GM18909 (cell line): ENCODE data around the gene SORBS2.
"Not testable (repeated sequence)": the region's sequence is repeated elsewhere in the genome, so short reads cannot be mapped to it uniquely, and the experiment has no call there.

ENCODE experiments used
- ATAC-seq: cut with Tn5 transposase; IDR thresholded peaks from one replicate; pipeline ENCODE4 v1.9.1; 2021; ENCODE audit warnings: mild to moderate bottlenecking; ENCODE audit not compliant: unreplicated experiment, poor library complexity

Gene SORBS2

DNA sequence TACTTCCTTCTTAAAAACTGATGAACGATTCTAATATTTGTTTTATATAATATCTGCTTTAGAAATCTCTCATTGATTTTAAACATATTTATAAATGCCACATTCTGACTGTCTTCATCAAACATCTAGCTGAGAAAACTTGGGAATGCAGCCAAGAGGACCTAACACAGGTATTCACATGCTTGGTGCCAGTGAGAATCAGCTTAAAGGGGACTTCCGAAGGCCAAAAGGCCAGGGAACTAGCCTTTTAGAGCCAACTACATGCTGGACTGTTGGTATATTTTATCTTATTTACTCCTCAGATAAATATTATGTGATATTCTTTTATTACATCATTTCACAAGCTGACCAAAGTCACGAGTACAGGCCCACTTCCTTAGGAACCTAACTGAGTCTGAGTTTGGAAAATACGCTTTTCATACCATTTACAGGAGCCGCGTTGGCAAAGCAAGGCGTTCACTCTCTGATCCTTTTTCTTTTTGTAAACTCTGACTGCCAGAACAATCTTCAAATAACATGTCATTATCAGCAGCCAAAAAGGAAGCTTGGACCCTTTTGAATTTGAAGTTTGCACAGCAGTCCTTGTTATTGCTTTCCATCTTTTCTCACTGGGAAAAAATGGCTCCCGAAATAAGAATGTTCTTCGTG, 235.6 kb downstream of the SORBS2 start:
- no peak for ATAC-seq

DNA sequence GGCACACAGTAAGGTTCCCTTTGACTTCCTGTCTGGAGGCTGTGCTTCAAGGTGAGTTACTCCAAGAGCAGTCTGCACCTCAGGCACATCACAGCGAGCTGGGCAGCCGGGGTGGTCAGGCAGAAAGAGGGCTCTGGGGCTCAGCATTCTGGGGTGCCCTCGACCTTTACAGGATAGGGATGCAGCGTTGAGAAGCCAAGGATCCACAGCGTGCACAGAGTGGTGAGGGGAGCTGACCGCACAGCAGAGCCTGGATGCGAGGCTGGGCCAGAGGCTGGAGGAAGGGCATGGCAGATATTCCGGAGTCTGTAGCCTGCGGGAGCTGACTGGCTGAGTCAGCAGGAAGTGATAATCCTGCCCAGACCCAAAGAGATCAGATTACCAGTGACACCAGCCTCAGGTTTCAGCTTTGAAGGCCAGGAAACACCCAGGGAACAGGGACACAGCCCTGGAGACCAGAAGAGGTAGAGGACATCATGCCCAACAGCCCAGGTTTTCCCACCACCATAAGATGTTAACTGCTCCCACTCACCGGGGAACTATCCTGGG, 238.3 kb downstream of the SORBS2 start:
- ATAC-seq = no peak

DNA sequence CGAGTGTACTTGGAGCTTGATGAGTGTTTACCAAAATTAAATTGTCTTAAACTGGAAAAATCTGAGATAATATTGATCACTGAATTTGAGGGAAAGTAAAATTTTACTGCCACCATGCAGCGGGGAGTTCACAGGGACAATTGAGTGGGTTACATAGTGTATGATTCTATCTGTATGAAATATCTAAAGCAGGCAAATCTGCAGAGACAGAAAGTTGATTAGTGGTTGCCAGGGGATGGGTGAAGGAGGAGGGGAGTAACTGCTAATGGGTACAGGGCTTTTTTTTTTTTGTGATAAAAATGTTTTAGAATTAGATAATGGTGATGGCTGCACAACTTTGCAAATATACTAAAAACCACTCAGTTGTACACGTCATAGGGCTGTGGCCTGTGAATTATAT, 241.3 kb downstream of the SORBS2 start:
- no peak for ATAC-seq

DNA sequence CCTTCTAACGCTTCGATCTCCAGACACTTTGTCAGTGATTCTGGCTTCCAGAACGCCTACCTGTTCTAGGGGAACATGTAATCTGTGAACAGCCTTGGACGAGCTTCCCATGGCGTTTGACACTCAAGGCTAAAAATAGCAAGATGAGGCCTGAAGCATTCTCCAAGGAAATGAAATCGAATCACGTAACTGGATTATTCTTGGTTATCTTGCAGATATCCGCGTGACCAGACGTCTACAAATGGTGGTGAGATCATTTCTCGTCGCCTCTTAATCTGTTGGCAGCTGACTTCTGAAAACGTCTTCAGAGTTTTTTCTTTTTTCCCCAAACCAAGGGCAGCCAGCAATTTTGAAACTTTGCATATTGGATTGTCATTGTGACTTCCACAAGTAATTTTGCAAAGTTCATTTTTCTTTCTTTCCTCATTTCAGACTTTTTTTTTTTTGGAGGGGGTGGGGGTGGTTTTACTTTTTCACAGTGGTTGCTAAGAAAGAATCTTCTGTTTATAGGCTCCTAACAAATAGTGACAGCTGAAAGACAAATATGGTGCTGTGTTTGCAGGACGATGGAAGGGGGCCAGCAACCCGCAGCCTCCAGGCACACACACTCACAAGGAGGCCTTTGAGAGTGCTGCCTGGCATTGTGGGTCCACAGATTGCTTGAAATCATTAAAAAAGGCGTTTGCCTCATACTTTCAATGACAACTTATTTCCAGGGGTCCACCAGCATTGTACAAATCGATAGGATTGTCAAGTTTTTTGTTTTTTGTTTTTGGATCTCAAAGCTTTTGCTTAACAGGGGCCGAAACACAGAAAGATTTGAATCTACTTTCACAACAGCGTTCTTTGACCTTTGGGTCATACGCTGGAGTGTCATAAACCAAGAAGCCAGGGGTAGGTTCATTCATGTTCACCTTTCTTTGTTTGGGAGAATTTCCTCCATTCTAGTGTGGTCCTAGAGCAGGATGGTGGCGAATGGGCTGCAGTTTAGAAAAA, 244.3 kb downstream of the SORBS2 start:
- ATAC-seq = no peak

DNA sequence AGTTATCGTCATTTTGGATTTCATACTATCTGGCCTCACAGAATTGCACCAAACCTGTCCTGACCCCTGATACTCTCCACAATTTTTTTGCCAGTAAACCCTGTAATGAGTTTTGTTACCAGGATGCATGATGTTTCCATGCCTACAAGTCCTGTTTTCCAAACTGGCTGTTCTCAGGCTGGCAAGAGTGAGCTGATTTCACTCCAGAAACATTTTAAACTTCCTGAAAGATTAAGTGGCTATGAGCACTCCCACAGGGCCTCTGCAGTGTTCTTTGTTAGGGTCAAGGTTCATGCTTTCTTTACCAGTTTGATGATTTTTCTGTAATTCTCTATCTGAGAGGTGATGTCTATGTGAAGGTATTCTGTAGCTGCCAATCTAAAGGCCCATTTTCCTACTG, 245.0 kb downstream of the SORBS2 start:
- ATAC-seq = no peak

DNA sequence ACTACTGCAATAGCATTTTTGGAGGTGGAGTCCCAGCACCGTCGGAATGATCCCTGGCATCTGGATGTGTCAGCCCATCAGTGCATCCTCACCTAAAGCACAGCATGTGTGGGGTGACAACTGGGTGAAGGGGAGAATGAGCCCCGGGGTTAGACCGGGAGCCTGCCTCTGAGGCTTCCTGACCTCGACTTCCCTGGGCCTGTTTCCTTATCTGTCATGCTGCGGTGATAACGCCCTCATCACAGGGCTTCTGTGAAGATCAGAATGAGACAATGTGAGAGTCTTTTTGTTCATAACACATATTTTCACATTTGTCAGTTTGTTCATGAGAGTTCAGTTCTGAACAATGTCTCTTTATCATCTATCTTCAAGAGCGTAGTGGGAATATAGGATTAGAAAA, 245.6 kb downstream of the SORBS2 start:
- no peak for ATAC-seq

DNA sequence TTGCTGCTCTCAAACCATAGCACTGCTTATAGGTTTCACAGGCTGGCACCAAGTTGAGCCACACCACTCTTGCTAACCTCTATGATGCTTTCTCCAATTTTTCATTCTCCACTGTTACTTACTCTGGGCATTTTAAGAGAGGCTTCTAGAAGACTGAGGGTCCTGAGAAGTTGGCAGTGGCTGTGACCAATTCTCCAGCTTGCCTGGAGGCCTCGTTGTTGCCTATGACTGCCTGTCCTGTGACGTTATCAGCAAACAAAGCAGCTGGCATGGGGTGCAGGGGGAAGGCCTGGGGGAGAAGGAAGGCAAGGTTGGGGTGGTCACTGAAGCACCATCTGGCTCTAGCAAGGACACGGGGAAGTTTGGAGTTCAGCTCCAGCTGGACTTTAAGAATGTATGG, 246.3 kb downstream of the SORBS2 start:
- no peak for ATAC-seq

DNA sequence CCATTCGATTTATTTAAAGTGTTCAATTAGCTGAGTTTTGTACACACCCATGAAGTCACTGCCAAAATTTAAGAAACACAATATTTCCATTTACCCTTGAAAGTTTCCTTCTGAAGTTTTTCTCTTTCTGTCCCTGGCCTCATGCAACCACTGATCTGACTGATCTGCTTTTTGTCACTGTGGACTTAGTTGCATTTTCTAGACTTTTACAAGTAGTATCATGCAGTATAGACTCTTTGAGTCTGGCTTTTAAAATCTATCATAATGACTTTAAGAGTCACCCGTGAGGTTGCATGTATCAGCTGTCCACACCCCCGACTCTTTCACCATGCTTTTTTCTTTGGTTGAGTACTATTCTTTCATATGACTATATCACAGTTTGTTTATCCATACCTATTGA, 247.6 kb downstream of the SORBS2 start:
- ATAC-seq = no peak

DNA sequence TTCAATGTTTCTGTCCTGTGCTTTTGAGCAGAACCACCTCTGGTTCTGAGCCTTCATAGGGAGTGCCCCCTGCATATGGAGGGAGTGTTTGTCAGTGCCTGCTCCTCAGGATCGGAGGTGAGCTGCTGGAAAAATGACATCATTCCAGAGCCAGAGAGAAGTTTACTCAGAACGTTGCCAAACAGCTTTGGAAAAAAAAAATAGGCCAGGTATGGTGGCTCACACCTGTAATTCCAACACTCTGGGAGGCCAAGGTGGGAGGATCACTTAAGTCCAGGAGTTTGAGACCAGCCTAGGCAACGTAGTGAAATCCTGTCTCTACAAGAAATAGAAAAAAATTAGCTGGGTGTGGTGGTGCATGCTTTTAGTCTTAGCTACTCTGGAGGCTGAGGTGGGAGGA, 249.5 kb downstream of the SORBS2 start:
- ATAC-seq = no peak

DNA sequence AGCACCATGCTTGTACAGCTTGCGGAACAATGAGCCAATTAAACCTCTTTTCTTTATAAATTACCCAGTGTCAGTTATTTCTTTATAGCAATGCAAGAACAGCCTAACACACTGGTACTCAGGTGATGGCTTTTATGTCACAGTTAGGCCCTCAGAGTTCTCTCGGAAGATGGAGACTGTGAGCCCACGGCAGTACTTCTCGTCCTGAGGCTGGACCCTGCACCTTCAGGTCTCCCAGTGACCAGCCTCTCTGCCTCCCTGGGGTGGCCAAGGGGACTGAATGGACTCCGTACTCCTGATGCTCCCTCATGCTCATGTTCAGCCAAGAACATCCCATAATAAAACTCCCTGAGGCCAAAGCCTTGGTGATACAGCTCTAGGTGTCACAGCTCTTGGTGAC, 251.7 kb downstream of the SORBS2 start:
- no peak for ATAC-seq

DNA sequence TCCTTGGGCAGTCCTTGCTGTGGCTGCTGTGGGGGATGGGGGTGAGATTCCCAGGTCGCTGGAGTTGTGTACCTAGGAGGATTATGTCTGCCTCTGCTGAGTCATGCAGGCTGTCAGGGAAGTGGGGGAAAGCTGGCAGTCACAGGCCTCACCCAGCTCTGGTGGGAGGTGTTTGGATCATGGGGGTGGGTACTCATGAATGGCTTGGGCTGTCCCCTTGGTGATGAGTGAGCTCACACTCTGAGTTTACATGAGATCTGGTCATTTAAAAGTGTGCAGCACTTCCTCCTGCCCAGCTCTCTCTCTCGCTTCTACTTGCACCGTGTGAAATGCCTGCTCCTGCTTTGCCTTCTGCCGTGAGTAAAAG, 252.1 kb downstream of the SORBS2 start:
- ATAC-seq = no peak

DNA sequence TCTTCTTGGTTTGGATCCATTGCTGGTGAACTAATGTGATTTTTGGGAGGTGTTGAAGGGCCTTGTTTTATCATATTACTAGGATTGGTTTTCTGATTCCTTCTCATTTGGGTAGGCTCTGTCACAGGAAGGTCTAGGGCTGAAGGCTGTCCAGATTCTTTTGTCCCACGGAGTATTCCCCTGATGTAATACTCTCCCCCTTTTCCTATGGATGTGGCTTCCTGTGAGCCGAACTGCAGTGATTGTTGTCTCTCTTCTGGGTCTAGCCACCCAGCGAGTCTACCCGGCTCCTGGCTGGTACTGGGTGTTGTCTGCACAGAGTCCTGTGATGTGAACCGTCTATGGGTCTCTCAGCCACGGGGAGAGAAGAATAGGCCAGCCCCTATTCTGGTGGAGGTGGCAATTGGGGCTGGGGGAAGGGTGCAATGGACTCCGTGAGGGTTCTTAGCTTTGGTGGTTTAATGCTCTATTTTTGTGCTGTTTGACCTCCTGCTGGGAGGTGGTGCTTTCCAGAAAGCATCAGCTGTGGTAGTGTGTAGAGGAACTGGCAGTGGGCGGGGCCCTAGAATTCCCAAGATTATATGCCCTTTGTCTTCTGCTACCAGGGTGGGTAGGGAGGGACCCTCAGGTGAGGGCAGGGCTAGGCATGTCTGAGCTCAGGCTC, 252.6 kb downstream of the SORBS2 start:
- not testable (repeated sequence) for ATAC-seq

DNA sequence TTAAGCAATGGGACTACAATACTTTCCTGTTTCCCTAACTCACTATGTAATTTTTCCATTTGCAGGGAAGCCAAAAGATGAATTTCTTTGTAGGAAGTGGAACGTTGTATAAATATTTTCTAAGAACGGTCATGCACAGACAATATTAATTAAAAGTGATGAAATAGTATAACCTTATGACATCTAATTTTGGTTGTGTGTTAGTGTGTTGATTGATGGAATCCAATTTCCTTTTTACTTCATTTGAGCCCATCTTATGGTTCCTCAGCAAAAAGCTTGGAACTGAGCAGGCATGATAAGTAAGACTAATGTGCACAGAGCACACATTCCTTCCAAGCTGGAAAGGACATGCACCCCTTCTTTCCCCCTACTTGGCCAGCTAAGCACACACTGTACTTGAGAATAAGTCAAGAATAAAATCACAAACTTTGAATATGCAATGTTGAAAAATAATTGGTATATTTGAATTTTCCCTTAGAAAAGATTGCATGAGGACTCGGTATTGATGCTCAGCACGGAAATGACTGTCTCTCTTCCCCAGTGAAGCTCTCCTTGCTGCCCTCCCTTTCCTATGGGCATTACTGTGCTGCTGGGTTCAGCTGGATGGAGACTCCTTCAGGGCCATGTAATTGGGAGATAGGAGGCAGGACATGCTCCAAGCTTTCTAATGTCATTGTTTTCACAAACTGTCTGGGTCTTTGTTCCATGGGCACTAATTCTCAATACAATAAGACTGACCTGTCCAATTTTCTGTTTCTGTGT, 257.4 kb downstream of the SORBS2 start:
- no peak for ATAC-seq

DNA sequence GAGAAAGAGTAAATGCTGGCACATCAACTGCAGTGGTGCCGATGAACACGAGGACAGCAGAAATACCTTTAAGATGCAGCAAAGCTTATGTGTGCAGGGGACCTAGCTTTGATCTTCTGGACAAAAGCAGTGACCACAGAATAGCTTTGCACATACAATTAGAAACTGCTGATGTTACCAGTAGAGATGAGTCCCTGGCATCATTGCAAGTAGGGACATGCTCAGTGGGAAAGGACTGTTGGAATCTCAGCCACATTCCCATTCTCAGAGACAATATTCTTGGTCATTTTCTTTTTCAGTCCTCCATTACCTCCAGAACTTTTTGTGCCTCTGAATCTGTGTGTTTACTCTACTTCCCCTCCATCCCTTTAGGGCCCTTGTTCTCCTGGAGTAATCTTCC, 259.7 kb downstream of the SORBS2 start:
- no peak for ATAC-seq

DNA sequence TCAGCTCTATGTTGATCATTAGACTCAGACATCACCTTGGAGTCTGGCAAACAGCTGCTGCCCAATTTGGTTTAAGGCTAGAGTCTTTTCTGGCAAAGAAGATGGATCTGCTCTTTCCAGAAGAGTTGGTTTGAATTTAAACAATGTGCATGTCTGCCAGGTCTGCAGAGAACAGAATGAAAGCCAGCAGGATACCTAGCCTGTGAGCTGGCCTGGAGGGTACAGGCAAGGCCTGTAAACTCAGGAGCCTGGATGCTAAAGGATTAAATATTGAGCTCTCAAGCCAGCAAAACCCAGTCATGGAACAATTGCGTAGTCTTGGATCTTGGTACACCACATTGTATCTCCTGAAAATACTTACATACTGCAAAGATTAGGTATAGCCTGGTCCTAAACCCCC, 261.1 kb downstream of the SORBS2 start:
- ATAC-seq = no peak

DNA sequence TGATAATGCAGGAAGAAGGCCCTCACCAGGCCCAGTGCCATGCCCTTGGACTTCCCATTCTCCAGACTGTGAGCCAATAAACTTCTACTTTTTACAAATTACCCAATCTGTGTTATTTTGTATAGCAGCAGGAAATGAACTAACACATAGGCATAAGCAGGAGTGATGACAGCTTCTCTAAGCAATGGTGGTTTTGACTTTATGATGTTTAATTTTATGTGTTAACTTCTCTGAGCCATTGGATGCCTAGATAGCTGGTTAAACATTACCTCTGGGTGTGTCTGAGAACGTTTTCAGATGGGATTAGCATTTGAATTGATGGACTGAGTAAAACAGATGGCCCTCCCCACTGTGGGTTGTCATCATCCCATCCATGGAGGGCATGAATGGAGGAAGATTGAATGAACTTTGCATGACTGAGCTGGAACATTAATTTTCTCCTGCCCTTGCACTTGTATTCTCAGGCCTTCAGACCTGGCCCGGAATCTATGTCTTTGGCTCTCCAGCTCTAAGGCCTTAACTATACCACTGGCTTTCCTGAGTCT, 262.8 kb downstream of the SORBS2 start:
- no peak for ATAC-seq

DNA sequence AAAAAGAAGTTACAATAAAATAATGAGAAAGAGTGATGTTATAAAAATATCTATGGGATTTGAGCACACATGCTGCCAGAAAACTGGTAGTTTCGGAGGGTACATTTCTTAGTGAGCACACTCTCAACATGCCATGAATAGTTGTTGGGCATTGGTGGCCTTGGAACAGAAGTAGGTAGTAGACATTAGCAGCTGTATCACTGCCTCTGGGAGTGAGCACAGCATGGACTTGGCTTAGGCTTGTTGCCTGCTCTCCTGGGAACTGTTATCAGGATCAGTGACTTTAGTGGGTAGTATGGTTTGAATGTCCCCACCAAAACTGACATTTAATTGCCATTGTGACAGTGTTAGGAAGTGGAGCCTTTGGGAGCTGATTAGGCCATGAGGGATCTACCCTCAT, 263.4 kb downstream of the SORBS2 start:
- ATAC-seq = no peak

DNA sequence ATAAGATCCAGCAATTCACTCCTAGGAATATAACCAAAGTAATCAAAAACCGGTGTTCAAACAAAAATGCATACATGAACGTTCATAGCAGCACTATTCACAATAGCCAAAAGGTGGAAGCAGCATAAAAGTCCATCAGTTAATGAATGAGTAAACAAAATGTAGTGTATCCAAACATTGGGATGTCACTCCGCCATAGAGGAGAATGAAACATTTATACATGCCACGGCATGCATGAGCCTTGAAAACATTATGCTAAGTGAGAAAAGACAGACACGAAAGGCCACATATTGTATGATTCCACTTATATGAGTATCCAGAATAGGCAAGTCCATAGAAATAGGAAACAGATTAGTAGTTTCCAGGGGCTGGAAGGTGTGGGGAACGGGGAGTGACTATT, 265.7 kb downstream of the SORBS2 start:
- ATAC-seq = no peak

DNA sequence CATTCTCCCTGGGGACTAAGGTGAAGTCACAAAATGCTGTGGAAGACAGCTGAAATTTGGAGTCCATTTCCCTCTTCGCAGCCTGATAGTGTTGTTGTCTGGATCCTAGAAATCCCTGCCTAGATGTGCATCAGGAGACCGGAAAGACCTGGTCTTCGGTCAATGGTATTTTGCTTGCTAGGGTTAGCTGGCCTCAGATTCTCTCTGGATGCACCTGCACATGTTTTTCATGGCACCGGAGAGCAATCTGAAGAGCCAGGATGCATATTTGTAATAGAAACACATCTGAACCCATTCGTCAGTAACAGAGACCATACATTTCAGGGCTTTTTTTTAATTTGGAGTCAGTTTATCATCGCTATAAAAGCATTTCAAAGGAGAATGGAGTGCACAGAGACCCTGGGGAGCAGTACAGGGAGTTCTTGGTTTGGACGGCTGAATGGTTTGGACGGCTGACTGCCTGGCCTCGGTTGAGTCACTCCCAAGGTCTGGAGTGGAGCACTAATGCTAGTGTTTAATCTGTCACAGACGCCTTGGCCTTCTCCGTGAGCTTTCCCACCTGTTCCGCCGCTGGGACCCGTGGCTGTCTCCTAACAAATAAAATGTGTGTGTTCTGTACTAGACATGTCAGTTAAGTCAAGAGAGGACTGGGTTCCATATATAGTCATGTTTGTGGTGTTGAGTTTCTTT, 269.2 kb downstream of the SORBS2 start:
- ATAC-seq = no peak
